GM12878 (cell line): ENCODE results near the gene HAGHL. TPM values are rescaled to one million over a fixed set of nuclear protein-coding genes. Genes with fewer than 3 reads are reported as not detected.

Source experiments
- ATAC-seq: fragments of 200-7000 bp; cut with Tn5 transposase; 3 replicates; pipeline ENCODE4 v1.9.1; 2020; ENCODE audit warnings: mild to moderate bottlenecking, moderate library complexity
- BruUV-seq: library from RNA; stranded (reverse); fragments of 400-500 nt; replicated peaks from 2 replicates; lab custom pipeline; 2021; lab: Mats Ljungman, UMichigan
- CTCF ChIA-PET: fragments of 300-600 bp; sonication (Branson Sonifier 250); formaldehyde crosslinking; extraction: SDS; loops from one replicate; lab custom pipeline; 2021; ENCODE audit warnings: inconsistent platforms; lab: Yijun Ruan, JAX
- POLR2A ChIA-PET: fragments of 350-600 bp; formaldehyde crosslinking; extraction: SDS; loops from one replicate; lab custom pipeline; 2021; ENCODE audit warnings: inconsistent platforms; lab: Charles Lee
- RAD21 ChIA-PET: fragments of 300-600 bp; sonication (Branson Sonifier 250); formaldehyde crosslinking; loops from one replicate; lab custom pipeline; 2023; ENCODE audit warnings: antibody characterized with exemption; ENCODE audit not compliant: unreplicated experiment; lab: Charles Lee
- SMC1A ChIA-PET: fragments of 300-600 bp; sonication (Branson Sonifier 250); formaldehyde crosslinking; loops from one replicate; lab custom pipeline; 2023; ENCODE audit not compliant: unreplicated experiment, uncharacterized antibody; lab: Charles Lee
- DNase-seq: peaks from one replicate; pipeline ENCODE4 v3.0.0-alpha.2; 2011; ENCODE audit warnings: low read depth, low spot score
- FAIRE-seq: peaks from 3 replicates; lab custom pipeline; 2011; peaks lifted over from hg19 to GRCh38; lab: Jason Lieb, UNC
- H2AFZ ChIP-seq: 2 replicates; pipeline ENCODE4 v1.6.0; 2011; ENCODE audit warnings: low read depth, low read length, control low read depth; ENCODE audit not compliant: control insufficient read depth
- H3K27ac ChIP-seq: 2 replicates; pipeline ENCODE4 v1.5.1; 2011; ENCODE audit warnings: control low read depth; ENCODE audit not compliant: control insufficient read depth, insufficient read depth
- H3K27me3 ChIP-seq, 2 experiments: replicated peaks in 1 of 2; 2 replicates each; pipeline versions ENCODE4 v1.6.0 to v1.6.1; 2011; ENCODE audit warnings: low read length in 1 of 2; ENCODE audit not compliant: control insufficient read depth in 2 of 2, insufficient read depth in 2 of 2
- H3K36me3 ChIP-seq, 2 experiments: 2 replicates each; pipeline ENCODE4 v1.5.1; 2011; ENCODE audit warnings: low read length in 1 of 2; ENCODE audit not compliant: control insufficient read depth in 2 of 2, insufficient read depth in 2 of 2
- H3K4me1 ChIP-seq: 2 replicates; pipeline ENCODE4 v1.6.1; 2011; ENCODE audit warnings: mild to moderate bottlenecking, low read length, moderate library complexity, mixed read lengths; ENCODE audit not compliant: control insufficient read depth, insufficient read depth
- H3K4me2 ChIP-seq: 2 replicates; pipeline ENCODE4 v1.6.0; 2011; ENCODE audit warnings: control low read depth; ENCODE audit not compliant: control insufficient read depth, insufficient read depth
- H3K4me3 ChIP-seq: fragments of 200-600 bp; sonication (generic); 2 replicates; pipeline ENCODE4 v1.5.1; 2016
- H3K79me2 ChIP-seq: 2 replicates; pipeline ENCODE4 v1.6.0; 2011; ENCODE audit warnings: low read length; ENCODE audit not compliant: control insufficient read depth, insufficient read depth
- H3K9ac ChIP-seq: 2 replicates; pipeline ENCODE4 v1.8.0; 2011; ENCODE audit warnings: low read length, control low read depth, mixed read lengths; ENCODE audit not compliant: control insufficient read depth, insufficient read depth
- H3K9me3 ChIP-seq: replicated peaks from 3 replicates; pipeline ENCODE4 v1.5.1; 2011; ENCODE audit warnings: mild to moderate bottlenecking, low read length; ENCODE audit not compliant: control insufficient read depth, insufficient read depth
- H4K20me1 ChIP-seq: 2 replicates; pipeline ENCODE4 v1.6.0; 2011; ENCODE audit not compliant: control insufficient read depth, insufficient read depth
- EED ChIP-seq: sonication (generic); IDR thresholded peaks from 2 replicates; pipeline ENCODE4 v1.6.1; 2016; ENCODE audit warnings: antibody characterized with exemption, low read depth
- EGR1 ChIP-seq, 2 experiments: IDR thresholded peaks; 1 replicate in 1 of 2; 2 replicates in 1 of 2; pipeline ENCODE4 v1.6.1; 2011 to 2012; ENCODE audit warnings: low read depth in 2 of 2, low read length in 2 of 2, borderline replicate concordance in 1 of 2, mild to moderate bottlenecking in 1 of 2, moderate library complexity in 1 of 2
- GABPA ChIP-seq: IDR thresholded peaks from 2 replicates; pipeline ENCODE4 v1.6.1; 2014; ENCODE audit warnings: antibody characterized with exemption, low read depth, mild to moderate bottlenecking, inconsistent platforms
- MEF2B ChIP-seq: fragments of 450-650 bp; IDR thresholded peaks from 2 replicates; pipeline ENCODE4 v1.6.1; 2018; ENCODE audit warnings: mild to moderate bottlenecking, moderate library complexity; ENCODE audit not compliant: partially characterized antibody, poor library complexity, severe bottlenecking
- MYC ChIP-seq: IDR thresholded peaks from 2 replicates; pipeline ENCODE4 v1.6.1; 2011; ENCODE audit warnings: mild to moderate bottlenecking, low read length, moderate library complexity, inconsistent platforms; ENCODE audit not compliant: insufficient read depth, insufficient replicate concordance, insufficient read length, severe bottlenecking
- WGBS: methylation state at CpG from one replicate; pipeline ENCODE4 v1.1.6; 2016; ENCODE audit warnings: low lambda C conversion rate; ENCODE audit not compliant: insufficient replicate concordance, insufficient coverage; ENCODE audit errors: missing lambda C conversion rate; 5-methylcytosine and 5-hydroxymethylcytosine counted together
- in situ Hi-C: fragments of 300-500 bp; cut with MboI; formaldehyde crosslinking; loops from 9 replicates; pipeline ENCODE4 v1.14.3; 2018; ENCODE audit warnings: mixed read lengths
- intact Hi-C: fragments of 100-400 bp; cut with micrococcal nuclease; formaldehyde crosslinking; loops from one replicate; pipeline ENCODE4 v1.14.2; 2022; ENCODE audit not compliant: unreplicated experiment
- polyA plus RNA-seq, 11 experiments: library from polyadenylated mRNA; depleted of rRNA in 4 of 11; unstranded in 6 of 11; stranded (reverse) in 5 of 11; fragments of >200 nt; fragmentation: Nextera tagmentation in 4 of 11; fragmentation: Illumina TruSeq in 1 of 11; extraction: Ambion mirVana in 4 of 11; extraction: Trizol in 1 of 11; gene quantifications; 1 replicate in 1 of 11; 2 replicates in 10 of 11; pipeline versions ENCODE4 v1.2.1 to v1.2.3, GENCODE V29; 2011 to 2016; ENCODE audit warnings: inconsistent platforms in 2 of 11, missing spikeins in 2 of 11, low read depth in 1 of 11
- total RNA-seq, 4 experiments: library from RNA; depleted of rRNA in 3 of 4; stranded (reverse); fragments of >200 nt in 3 of 4; fragmentation: Illumina TruSeq in 1 of 4; extraction: Trizol in 1 of 4; gene quantifications; 2 replicates each; pipeline versions ENCODE4 v1.2.1 to v1.2.3, GENCODE V29; 2013 to 2021
- TF ChIP-seq, protein P1 (sequence below): fragments of 450-650 bp; IDR thresholded peaks from 2 replicates; pipeline ENCODE4 v1.6.1; 2018; ENCODE audit warnings: borderline replicate concordance, mild to moderate bottlenecking; ENCODE audit not compliant: partially characterized antibody

Gene HAGHL
- total and polyA plus RNA-seq, 10 of the 15 experiments (the other 5 are each of a cell fraction or from before 2014, with no cell fraction given), result 0.23 to 44.6 (median 16.4) TPM

DNA sequence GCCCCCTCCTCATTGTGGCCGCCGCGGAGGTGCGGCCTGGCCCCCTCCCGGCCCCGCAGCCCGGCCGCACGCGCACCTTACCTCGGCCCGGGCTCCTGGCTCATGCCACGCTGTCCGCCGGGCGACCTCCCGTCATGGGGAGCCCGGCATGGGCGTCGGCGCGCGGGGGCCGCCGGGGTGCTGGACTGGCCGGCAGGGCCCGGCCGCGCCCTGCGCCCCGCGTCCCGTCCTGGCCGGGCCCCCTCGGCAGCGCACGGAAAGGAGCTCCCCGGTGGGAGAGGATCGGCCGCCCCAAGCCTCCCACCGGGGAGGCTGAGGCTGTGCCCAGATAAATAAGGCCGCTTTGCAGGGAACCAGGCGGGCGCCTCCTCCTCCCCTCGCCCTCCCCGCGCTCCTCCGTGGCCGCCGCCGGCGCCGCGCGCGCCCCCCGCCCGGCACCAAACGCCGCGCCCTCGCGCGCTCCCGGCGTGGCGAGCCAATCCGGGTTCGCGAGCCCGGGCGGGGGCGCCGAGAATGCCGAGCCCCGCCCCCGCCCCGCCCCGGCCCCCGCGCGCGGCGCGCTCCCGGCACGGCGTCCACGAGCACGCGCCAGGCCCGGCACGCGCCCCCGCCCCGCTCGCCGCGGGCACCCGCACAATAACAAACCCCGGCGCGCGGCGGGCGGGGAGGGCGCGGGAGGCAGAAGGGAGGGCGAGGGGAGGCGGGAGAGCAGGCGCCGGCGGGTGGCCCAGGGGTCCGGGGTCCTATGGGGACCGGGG lies 21.3 kb upstream of the HAGHL start, which contains the start of gene FBXL16:
TSS of gene FBXL16 (minus strand) at position 371 of the 758 bp plus-strand sequence. CDS start 8,396 bp downstream, outside the sequence.
- no peaks in the 10 kb centered on the region for H3K79me2 ChIP-seq
- in situ Hi-C loops (no loop called here), intact Hi-C loops (no loop called here)
- H3K9me3 ChIP-seq, result no peaks in the 10 kb centered on the region
- H3K4me2 ChIP-seq, result no peak within 1 kb of the TSS
- no peaks in the 10 kb centered on the region for H3K4me1 ChIP-seq
- 18% methylated on average over 33 of the region's 115 CpGs for whole genome bisulfite sequencing
- no peaks in the 10 kb centered on the region for H4K20me1 ChIP-seq
- no peak for TF ChIP-seq MYC
- TF ChIP-seq EED, result no peak
- no peak for TF ChIP-seq EGR1 (IDR thresholded peaks at IDR 0.05; ENCODE audit: borderline replicate concordance in 1 of 2, low read depth in 2 of 2, low read length in 2 of 2)
- ChIA-PET SMC1A (no interaction called here), POLR2A (no interaction called here), RAD21 (no interaction called here), CTCF (no interaction called here)
- no peaks in the 10 kb centered on the region for H3K36me3 ChIP-seq
- FAIRE-seq (no peak), DNase-seq (no peak), ATAC-seq (no peak)
- H3K9ac ChIP-seq, result no peak within 1 kb of the TSS
- H2AFZ ChIP-seq, result no peak within 1 kb of the TSS
- no peak within 1 kb of the TSS for H3K4me3 ChIP-seq
- H3K27ac ChIP-seq, result no peak within 1 kb of the TSS
- H3K27me3 ChIP-seq, result peaks cover 0 to 11% of the 10 kb centered on the region in 2 experiments; a peak in 2 of 4 replicates
- no TSS peak for BruUV-seq

DNA sequence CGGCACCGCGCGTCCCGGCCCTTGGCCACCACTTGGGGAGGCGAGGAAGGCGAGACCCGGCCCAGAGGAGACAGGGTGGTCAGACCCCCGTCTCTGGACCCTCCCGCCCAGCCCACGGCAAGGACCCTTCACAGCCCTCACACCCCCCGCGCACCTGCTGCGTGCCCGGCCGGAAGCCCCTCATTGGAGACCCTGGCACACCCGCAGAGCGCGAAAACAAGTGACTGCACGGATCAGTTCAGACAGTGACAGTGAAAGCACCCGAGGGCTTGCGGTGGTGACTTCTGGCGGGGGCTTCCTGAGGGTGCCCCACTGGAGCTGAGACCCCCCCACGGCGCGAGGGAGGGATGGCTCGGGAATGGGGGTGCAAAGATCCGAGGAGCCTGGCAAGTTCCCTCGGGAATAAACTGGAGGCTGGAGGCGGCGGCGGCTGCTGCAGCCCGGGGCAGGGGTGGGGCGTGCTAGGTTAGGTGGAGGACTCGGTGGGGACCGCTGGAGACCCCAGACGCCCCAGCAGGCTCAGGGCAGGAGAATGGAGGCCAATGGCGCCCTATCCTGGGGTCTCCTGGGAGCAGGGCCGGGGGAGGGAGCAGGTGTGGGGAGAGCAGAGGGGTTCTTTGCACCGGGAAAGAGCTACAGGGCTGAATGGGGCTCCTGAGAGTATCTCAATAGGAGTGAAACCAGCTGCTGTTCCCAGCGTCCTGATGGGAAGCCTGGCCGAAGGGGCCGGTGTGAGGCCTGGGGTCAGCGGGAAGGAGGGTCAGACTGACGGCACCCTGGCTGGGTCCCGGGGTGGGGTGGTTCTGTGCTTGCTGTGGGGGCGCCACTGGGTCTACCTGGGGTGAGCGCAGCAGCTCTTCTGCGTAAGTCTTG lies 20.5 kb upstream of the HAGHL start:
- no peak for ATAC-seq
- Histone ChIP-seq H3K4me1 (no peaks in the 10 kb centered on the region), H3K79me2 (no peaks in the 10 kb centered on the region), H3K4me3 (no peak overlapping the region), H3K27ac (no peak overlapping the region), H3K9me3 (no peaks in the 10 kb centered on the region), H4K20me1 (no peaks in the 10 kb centered on the region), H2AFZ (no peak overlapping the region), H3K9ac (no peak overlapping the region), H3K27me3 (peaks cover 0 to 11% of the 10 kb centered on the region in 2 experiments; a peak in 2 of 4 replicates), H3K36me3 (no peaks in the 10 kb centered on the region), H3K4me2 (no peak overlapping the region)
- ChIA-PET POLR2A (no interaction called here), RAD21 (no interaction called here), SMC1A (no interaction called here), CTCF (no interaction called here)
- no peak for FAIRE-seq
- in situ Hi-C loops (no loop called here), intact Hi-C loops (no loop called here)
- TF ChIP-seq GABPA (no peak), MEF2B (no peak)
- TF ChIP-seq, protein P1, sequence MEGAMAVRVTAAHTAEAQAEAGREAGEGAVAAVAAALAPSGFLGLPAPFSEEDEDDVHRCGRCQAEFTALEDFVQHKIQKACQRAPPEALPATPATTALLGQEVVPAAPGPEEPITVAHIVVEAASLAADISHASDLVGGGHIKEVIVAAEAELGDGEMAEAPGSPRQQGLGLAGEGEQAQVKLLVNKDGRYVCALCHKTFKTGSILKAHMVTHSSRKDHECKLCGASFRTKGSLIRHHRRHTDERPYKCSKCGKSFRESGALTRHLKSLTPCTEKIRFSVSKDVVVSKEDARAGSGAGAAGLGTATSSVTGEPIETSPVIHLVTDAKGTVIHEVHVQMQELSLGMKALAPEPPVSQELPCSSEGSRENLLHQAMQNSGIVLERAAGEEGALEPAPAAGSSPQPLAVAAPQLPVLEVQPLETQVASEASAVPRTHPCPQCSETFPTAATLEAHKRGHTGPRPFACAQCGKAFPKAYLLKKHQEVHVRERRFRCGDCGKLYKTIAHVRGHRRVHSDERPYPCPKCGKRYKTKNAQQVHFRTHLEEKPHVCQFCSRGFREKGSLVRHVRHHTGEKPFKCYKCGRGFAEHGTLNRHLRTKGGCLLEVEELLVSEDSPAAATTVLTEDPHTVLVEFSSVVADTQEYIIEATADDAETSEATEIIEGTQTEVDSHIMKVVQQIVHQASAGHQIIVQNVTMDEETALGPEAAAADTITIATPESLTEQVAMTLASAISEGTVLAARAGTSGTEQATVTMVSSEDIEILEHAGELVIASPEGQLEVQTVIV, result no peak
- no peak for DNase-seq
- no TSS peak for BruUV-seq
- 8% methylated on average over 39 of the region's 49 CpGs for WGBS
